H1 (cell line): ENCODE measurements around the gene CYP3A7. TPM values are rescaled to one million over a fixed set of nuclear protein-coding genes. Genes with fewer than 3 reads are reported as not detected.

Source experiments
- CTCF ChIA-PET: fragments of 300-600 bp; sonication (Branson Sonifier 250); formaldehyde crosslinking; loops from one replicate; lab custom pipeline; 2021; ENCODE audit not compliant: partially characterized antibody; lab: Charles Lee
- POLR2A ChIA-PET: fragments of 300-600 bp; sonication (Branson Sonifier 250); formaldehyde crosslinking; loops from one replicate; lab custom pipeline; 2021; ENCODE audit warnings: inconsistent platforms; ENCODE audit not compliant: partially characterized antibody; lab: Charles Lee
- DNase-seq, 2 experiments: peaks; one replicate each; pipeline versions ENCODE4 v3.0.0 to v3.0.0-alpha.2; 2010 to 2022; ENCODE audit warnings: low spot score in 2 of 2, low read depth in 1 of 2, mixed read lengths in 1 of 2
- FAIRE-seq: peaks from 2 replicates; lab custom pipeline; 2011; peaks lifted over from hg19 to GRCh38; lab: Jason Lieb, UNC
- H2AFZ ChIP-seq: 2 replicates; pipeline ENCODE4 v1.8.1; 2012; ENCODE audit warnings: low read length, inconsistent platforms
- H2AK5ac ChIP-seq: 2 replicates; pipeline ENCODE4 v1.6.1; 2013; ENCODE audit warnings: low read depth, low read length
- H2BK120ac ChIP-seq: replicated peaks from 2 replicates; pipeline ENCODE3; 2013; ENCODE audit warnings: low read depth, low read length, inconsistent platforms
- H2BK12ac ChIP-seq: 2 replicates; pipeline ENCODE4 v1.6.1; 2013; ENCODE audit warnings: low read depth, low read length
- H2BK15ac ChIP-seq: 2 replicates; pipeline ENCODE4 v1.6.1; 2013; ENCODE audit warnings: low read length
- H2BK20ac ChIP-seq: 2 replicates; pipeline ENCODE4 v1.6.1; 2013; ENCODE audit warnings: low read length
- H2BK5ac ChIP-seq: 2 replicates; pipeline ENCODE4 v1.6.1; 2013; ENCODE audit warnings: low read depth, low read length
- H3K14ac ChIP-seq: 2 replicates; pipeline ENCODE4 v1.6.1; 2013; ENCODE audit warnings: inconsistent platforms; ENCODE audit not compliant: insufficient read length
- H3K18ac ChIP-seq: 2 replicates; pipeline ENCODE4 v1.6.1; 2013; ENCODE audit warnings: low read length; ENCODE audit errors: extremely low read depth
- H3K23ac ChIP-seq: 2 replicates; pipeline ENCODE4 v1.6.1; 2013; ENCODE audit warnings: inconsistent platforms; ENCODE audit not compliant: insufficient read length
- H3K23me2 ChIP-seq: 2 replicates; pipeline ENCODE4 v1.6.1; 2013; ENCODE audit warnings: low read depth, low read length
- H3K27ac ChIP-seq: 2 replicates; pipeline ENCODE4 v1.6.1; 2011; ENCODE audit warnings: low read depth, low read length, inconsistent platforms
- H3K27me3 ChIP-seq, 4 experiments: replicated peaks in 1 of 4; 1 replicate in 1 of 4; 2 replicates in 3 of 4; pipeline versions ENCODE4 v1.6.1 to v1.8.1; 2011 to 2013; ENCODE audit warnings: low read length in 3 of 4, mild to moderate bottlenecking in 3 of 4, inconsistent platforms in 2 of 4, mixed read lengths in 2 of 4, moderate library complexity in 1 of 4; ENCODE audit not compliant: control insufficient read depth in 3 of 4, insufficient read depth in 3 of 4; ENCODE audit errors: extremely low read depth in 1 of 4
- H3K36me3 ChIP-seq, 4 experiments: 2 replicates each; pipeline versions ENCODE4 v1.6.1 to v1.8.1; 2011 to 2013; ENCODE audit warnings: mild to moderate bottlenecking in 4 of 4, low read length in 3 of 4, moderate library complexity in 2 of 4, control low read depth in 1 of 4, inconsistent platforms in 1 of 4; ENCODE audit not compliant: insufficient read depth in 4 of 4, control insufficient read depth in 2 of 4
- H3K4ac ChIP-seq: replicated peaks from 2 replicates; pipeline ENCODE3; 2013; ENCODE audit warnings: low read length, low read depth, mixed read lengths, inconsistent platforms; ENCODE audit not compliant: insufficient read length
- H3K4me1 ChIP-seq, 4 experiments: replicated peaks in 1 of 4; 1 replicate in 1 of 4; 2 replicates in 3 of 4; pipeline versions ENCODE4 v1.6.1 to v1.8.1; 2011 to 2013; ENCODE audit warnings: low read length in 3 of 4, inconsistent platforms in 2 of 4, mixed read lengths in 1 of 4; ENCODE audit not compliant: insufficient read depth in 4 of 4, control insufficient read depth in 3 of 4
- H3K4me2 ChIP-seq, 2 experiments: 2 replicates each; pipeline versions ENCODE4 v1.6.1 to v1.8.1; 2011 to 2013; ENCODE audit warnings: low read depth in 2 of 2, low read length in 2 of 2, control low read depth in 1 of 2, inconsistent platforms in 1 of 2, mild to moderate bottlenecking in 1 of 2; ENCODE audit not compliant: insufficient read depth in 1 of 2
- H3K4me3 ChIP-seq, 4 experiments: fragments of 200-600, 300-600 bp in 1 of 4; sonication (generic), shearing (Covaris generic), sonication (Bioruptor Twin) in 1 of 4; 2 replicates each; pipeline versions ENCODE4 v1.5.1 to v1.8.1; 2011 to 2016; ENCODE audit warnings: low read length in 4 of 4, low read depth in 3 of 4, control low read depth in 2 of 4, inconsistent platforms in 2 of 4, mild to moderate bottlenecking in 2 of 4, mixed read lengths in 1 of 4, moderate library complexity in 1 of 4; ENCODE audit not compliant: insufficient read depth in 2 of 4; ENCODE audit errors: extremely low read depth in 1 of 4
- H3K56ac ChIP-seq: replicated peaks from 2 replicates; pipeline ENCODE3; 2013; ENCODE audit warnings: low read depth, mild to moderate bottlenecking, mixed read lengths, low read length, inconsistent platforms; ENCODE audit not compliant: insufficient read length
- H3K79me1 ChIP-seq: 2 replicates; pipeline ENCODE4 v1.6.1; 2013; ENCODE audit warnings: low read depth, low read length, control low read depth
- H3K79me2 ChIP-seq, 2 experiments: 2 replicates each; pipeline versions ENCODE4 v1.6.1 to v1.8.1; 2012 to 2013; ENCODE audit warnings: low read length in 2 of 2, mild to moderate bottlenecking in 2 of 2, inconsistent platforms in 1 of 2; ENCODE audit not compliant: insufficient read depth in 2 of 2, control insufficient read depth in 1 of 2
- H3K9ac ChIP-seq, 4 experiments: replicated peaks in 1 of 4; 1 replicate in 1 of 4; 2 replicates in 3 of 4; pipeline versions ENCODE4 v1.6.1 to v1.8.1; 2011 to 2013; ENCODE audit warnings: low read depth in 3 of 4, low read length in 3 of 4, control low read depth in 2 of 4, mild to moderate bottlenecking in 2 of 4, moderate library complexity in 2 of 4, inconsistent platforms in 1 of 4; ENCODE audit errors: extremely low read depth in 1 of 4
- H3K9me3 ChIP-seq, 2 experiments: 2 replicates each; pipeline versions ENCODE4 v1.6.1 to v1.8.1; 2012 to 2013; ENCODE audit warnings: mild to moderate bottlenecking in 2 of 2, moderate library complexity in 2 of 2, control low read depth in 1 of 2, inconsistent platforms in 1 of 2, low read depth in 1 of 2, low read length in 1 of 2, mixed read lengths in 1 of 2; ENCODE audit not compliant: insufficient read depth in 2 of 2
- H4K20me1 ChIP-seq, 2 experiments: replicated peaks in 1 of 2; 2 replicates each; pipeline versions ENCODE3 to v1.8.1; 2011 to 2013; ENCODE audit warnings: inconsistent platforms in 2 of 2, low read length in 2 of 2, mild to moderate bottlenecking in 1 of 2; ENCODE audit not compliant: insufficient read depth in 2 of 2, control insufficient read depth in 1 of 2
- H4K5ac ChIP-seq: 2 replicates; pipeline ENCODE4 v1.6.1; 2013; ENCODE audit warnings: low read length, low read depth, mixed read lengths, inconsistent platforms; ENCODE audit not compliant: insufficient read length
- H4K8ac ChIP-seq: 2 replicates; pipeline ENCODE4 v1.8.0; 2013; ENCODE audit warnings: mild to moderate bottlenecking, moderate library complexity, low read length, inconsistent platforms; ENCODE audit not compliant: insufficient read depth; ENCODE audit errors: extremely low read depth
- H4K91ac ChIP-seq: replicated peaks from 2 replicates; pipeline ENCODE3; 2013; ENCODE audit warnings: low read length, mixed read lengths, inconsistent platforms; ENCODE audit not compliant: insufficient read length
- BACH1 ChIP-seq: IDR thresholded peaks from 2 replicates; pipeline ENCODE4 v1.6.1; 2012; ENCODE audit warnings: low read length, improper control_type of control experiment
- NRF1 ChIP-seq: IDR thresholded peaks from 2 replicates; pipeline ENCODE4 v1.6.1; 2011; ENCODE audit warnings: mild to moderate bottlenecking, low read depth, low read length, improper control_type of control experiment
- RBBP5 ChIP-seq: IDR thresholded peaks from 2 replicates; pipeline ENCODE4 v1.7.1; 2012; ENCODE audit warnings: low read depth, mild to moderate bottlenecking, inconsistent platforms, low read length, moderate library complexity, borderline replicate concordance
- SAP30 ChIP-seq: fragments of 300-600 bp; sonication (generic); IDR thresholded peaks from 2 replicates; pipeline ENCODE4 v1.7.1; 2012; ENCODE audit warnings: low read length, moderate library complexity, mild to moderate bottlenecking, inconsistent platforms; ENCODE audit not compliant: insufficient read depth, insufficient replicate concordance
- WGBS, 2 experiments: shearing (Covaris generic) in 1 of 2; methylation state at CpG; one replicate each; pipeline versions ENCODE4 v1.1.6 to v1.1.7; 2013 to 2015; ENCODE audit warnings: low lambda C conversion rate in 2 of 2, mixed read lengths in 2 of 2, inconsistent platforms in 1 of 2, low coverage in 1 of 2, missing lambda C conversion rate in 1 of 2; ENCODE audit not compliant: insufficient replicate concordance in 2 of 2, insufficient coverage in 1 of 2, insufficient read length in 1 of 2; ENCODE audit errors: extremely low coverage in 1 of 2, missing lambda C conversion rate in 1 of 2; 5-methylcytosine and 5-hydroxymethylcytosine counted together
- polyA plus RNA-seq, 7 experiments: library from polyadenylated mRNA; depleted of rRNA in 3 of 7; stranded (reverse) in 5 of 7; unstranded in 2 of 7; fragments of >200 nt in 5 of 7; fragments of 200-250 nt in 2 of 7; gene quantifications; 1 replicate in 5 of 7; 2 replicates in 1 of 7; 4 replicates in 1 of 7; pipeline versions ENCODE4 v1.2.1 to v1.2.3, GENCODE V29; 2011 to 2013; ENCODE audit warnings: missing spikeins in 2 of 7, mixed read lengths in 2 of 7
- total RNA-seq: library from RNA; stranded (reverse); fragmentation: NEBNext Ultra II Directional; extraction: Animal tissue kit (Norgen Biotek cat#: 25700); gene quantifications from 2 replicates; pipeline ENCODE4 v1.2.1, GENCODE V29; 2021
- TF ChIP-seq, protein P1 (sequence below): IDR thresholded peaks from 2 replicates; pipeline ENCODE4 v1.6.1; 2011; ENCODE audit warnings: low read depth, mild to moderate bottlenecking, low read length; ENCODE audit not compliant: insufficient read depth

The CYP3A7 gene
- total and polyA plus RNA-seq, 2 of the 8 experiments (the other 6 are each of a cell fraction or from before 2014, with no cell fraction given) = not detected

DNA sequence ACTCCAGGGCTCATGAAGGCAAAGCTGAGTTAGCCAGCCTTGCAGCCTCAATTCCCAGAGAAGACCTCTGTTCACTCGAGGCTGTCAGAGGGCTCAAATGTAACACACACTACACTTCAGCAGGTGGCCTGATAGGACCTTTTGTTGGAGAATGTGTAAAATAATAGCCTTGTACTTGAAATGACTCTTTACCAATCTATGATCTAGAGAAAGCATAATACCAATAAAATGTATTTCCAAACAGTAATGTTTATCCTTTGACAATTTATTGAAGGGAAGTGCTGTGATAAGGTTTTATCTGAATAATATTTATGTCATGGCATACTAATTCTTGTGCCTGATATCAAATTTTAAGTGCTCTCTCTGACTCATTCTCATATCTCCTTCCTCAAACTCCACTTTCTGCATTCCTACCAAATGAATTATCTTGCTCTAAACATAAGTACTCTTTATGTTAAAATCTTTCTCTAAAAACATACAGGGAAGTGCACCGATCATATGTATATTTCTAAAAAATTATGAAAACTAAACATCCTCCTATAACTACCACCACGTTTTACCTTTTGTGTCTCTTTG lies 20.9 kb downstream of the CYP3A7 start:
- no peak overlapping the region for H2AFZ ChIP-seq
- ChIA-PET POLR2A (no interaction called here), CTCF (interaction anchor here (0.7 kb wide), 1 partner anchor 189 kb away, joined by 4 read pairs; no protein-coding TSS in a partner anchor)
- H4K5ac ChIP-seq = no peak overlapping the region
- H3K23ac ChIP-seq = no peak overlapping the region
- H4K20me1 ChIP-seq = no peaks in the 10 kb centered on the region
- no peak overlapping the region for H3K4me2 ChIP-seq
- no peak overlapping the region for H3K4me3 ChIP-seq
- no peak overlapping the region for H2AK5ac ChIP-seq
- H2BK120ac ChIP-seq = no peak overlapping the region
- DNase-seq = no peak
- H3K4ac ChIP-seq = no peak overlapping the region
- no peak for TF ChIP-seq RBBP5
- TF ChIP-seq, protein P1, sequence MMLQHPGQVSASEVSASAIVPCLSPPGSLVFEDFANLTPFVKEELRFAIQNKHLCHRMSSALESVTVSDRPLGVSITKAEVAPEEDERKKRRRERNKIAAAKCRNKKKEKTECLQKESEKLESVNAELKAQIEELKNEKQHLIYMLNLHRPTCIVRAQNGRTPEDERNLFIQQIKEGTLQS = no peak
- no peak for TF ChIP-seq BACH1
- TF ChIP-seq SAP30 = no peak
- TF ChIP-seq NRF1 = no peak
- TF ChIP-seq, all 59 proteins: peak for 0
- 72% methylated on average over 3 of the region's 3 CpGs; no CpG with 5 or more reads in 1 of the 2 experiments for WGBS, 2 experiments
- Histone ChIP-seq H3K9me3 (no peaks in the 10 kb centered on the region), H3K27ac (no peak overlapping the region), H3K4me1 (no peaks in the 10 kb centered on the region), H3K56ac (no peak overlapping the region), H3K14ac (no peak overlapping the region), H4K91ac (no peak overlapping the region), H3K27me3 (no peaks in the 10 kb centered on the region), H2BK20ac (no peak overlapping the region), H2BK15ac (no peak overlapping the region), H3K79me2 (no peaks in the 10 kb centered on the region), H3K79me1 (no peaks in the 10 kb centered on the region), H4K8ac (no peak overlapping the region), H3K36me3 (no peaks in the 10 kb centered on the region), H2BK12ac (no peak overlapping the region), H3K23me2 (no peaks in the 10 kb centered on the region), H3K18ac (no peak overlapping the region), H3K9ac (no peak overlapping the region), H2BK5ac (no peak overlapping the region)
- no peak for FAIRE-seq
